HL-60 (cell line): ENCODE measurements around the gene TNFRSF9.

ENCODE experiments used
- DNase-seq, 2 experiments: peaks; one replicate each; pipeline ENCODE4 v3.0.0-alpha.2; 2010 to 2020; ENCODE audit warnings: low read depth in 1 of 2, low spot score in 1 of 2
- H3K27ac ChIP-seq: fragments of 250-450 bp; sonication (Bioruptor Pico); replicated peaks from 2 replicates; pipeline ENCODE4 v1.5.1; 2020; ENCODE audit warnings: mild to moderate bottlenecking, moderate library complexity
- H3K27me3 ChIP-seq: fragments of 250-450 bp; sonication (Bioruptor Pico); 2 replicates; pipeline ENCODE4 v1.5.1; 2021; ENCODE audit warnings: mild to moderate bottlenecking, moderate library complexity; ENCODE audit not compliant: insufficient read depth, poor library complexity, severe bottlenecking
- H3K4me3 ChIP-seq: replicated peaks from 2 replicates; pipeline ENCODE4 v1.5.1; 2011; ENCODE audit warnings: mild to moderate bottlenecking, control low read depth, low read length; ENCODE audit not compliant: insufficient read depth
- CTCF ChIP-seq: IDR thresholded peaks from one replicate; pipeline ENCODE4 v1.5.1; 2011; ENCODE audit warnings: low read length, control low read depth, inconsistent platforms; ENCODE audit not compliant: insufficient read depth
- GABPA ChIP-seq: IDR thresholded peaks from 2 replicates; pipeline ENCODE4 v1.6.1; 2012; ENCODE audit warnings: low read depth
- POLR2AphosphoS5 ChIP-seq: IDR thresholded peaks from 2 replicates; pipeline ENCODE4 v1.6.1; 2012; ENCODE audit warnings: low read depth
- REST ChIP-seq: IDR thresholded peaks from 2 replicates; pipeline ENCODE4 v1.6.1; 2012; ENCODE audit warnings: low read depth; ENCODE audit not compliant: insufficient replicate concordance
- SPI1 ChIP-seq: IDR thresholded peaks from 2 replicates; pipeline ENCODE4 v1.6.1; 2012; ENCODE audit warnings: low read depth, mild to moderate bottlenecking, borderline replicate concordance

The TNFRSF9 gene

GRCh38 chr1:7980984-7981383 is 40.3 kb upstream of the TNFRSF9 start:
- Histone ChIP-seq H3K27me3 (no peaks in the 10 kb centered on the region), H3K27ac (no peak overlapping the region), H3K4me3 (no peak overlapping the region)
- DNase-seq, result no peak
- TF ChIP-seq GABPA (no peak), CTCF (no peak), POLR2AphosphoS5 (no peak), SPI1 (no peak), REST (no peak)

DNA sequence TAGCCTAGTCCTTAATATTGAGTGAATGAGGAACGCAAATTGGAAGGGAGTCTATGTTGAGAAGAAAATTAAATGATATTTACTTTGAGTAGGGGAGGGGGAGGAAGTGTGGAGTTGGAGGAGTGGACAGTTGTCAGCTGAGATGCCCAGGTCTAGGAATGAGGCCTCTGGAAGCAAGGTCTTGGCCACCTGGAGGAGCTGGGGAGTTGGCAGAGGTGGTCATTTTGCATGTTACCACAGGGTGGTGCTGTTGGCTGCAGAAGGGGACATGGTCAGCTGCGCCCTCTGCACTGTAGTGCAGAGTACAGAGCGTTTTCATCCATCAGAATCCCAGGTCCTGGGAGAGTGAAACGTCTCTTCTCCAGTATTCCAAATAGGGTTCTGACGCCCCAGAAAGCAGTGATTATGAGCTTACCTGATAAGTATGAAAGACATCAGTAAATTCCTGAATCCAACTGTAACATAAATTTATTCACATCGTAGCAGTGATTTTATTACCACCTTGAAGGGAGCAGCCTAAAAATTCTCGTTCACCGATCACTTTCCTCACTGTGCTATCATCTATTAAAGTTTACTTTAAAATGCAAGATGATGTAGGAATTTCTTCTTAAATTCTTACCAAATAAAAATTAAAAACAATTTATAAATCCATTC is 34.7 kb upstream of the TNFRSF9 start:
- peak; percentile 87 for TF ChIP-seq CTCF
- TF ChIP-seq POLR2AphosphoS5, result no peak
- H3K4me3 ChIP-seq, result no peak overlapping the region
- no peaks in the 10 kb centered on the region for H3K27me3 ChIP-seq
- peak; percentile 41 to 50 for DNase-seq
- H3K27ac ChIP-seq, result no peak overlapping the region

DNA sequence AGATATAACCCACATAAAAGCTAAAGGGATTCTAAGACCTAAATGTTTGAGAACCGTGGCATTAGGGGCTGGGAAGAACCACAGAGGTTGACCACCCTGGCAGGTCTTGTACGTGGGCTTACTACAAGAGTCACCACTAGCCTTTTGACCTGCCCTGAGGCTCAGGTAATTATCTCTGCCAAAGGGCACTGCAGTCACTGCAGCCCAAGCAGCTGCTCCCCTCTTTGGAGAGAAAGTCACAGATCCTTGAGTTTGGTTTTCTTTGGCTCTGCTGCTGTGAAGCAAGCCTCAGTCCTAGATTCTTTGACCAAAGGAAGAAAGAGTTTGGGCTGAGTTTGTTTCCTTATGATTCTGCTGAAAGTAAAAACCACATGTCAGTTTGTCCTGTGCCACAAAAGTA is 32.4 kb upstream of the TNFRSF9 start:
- Histone ChIP-seq H3K4me3 (no peak overlapping the region), H3K27me3 (no peaks in the 10 kb centered on the region), H3K27ac (no peak overlapping the region)
- DNase-seq, result no peak
- no peak for TF ChIP-seq SPI1
- no peak for TF ChIP-seq GABPA
- TF ChIP-seq REST, result no peak
- TF ChIP-seq CTCF, result no peak
- TF ChIP-seq POLR2AphosphoS5, result no peak

- TF ChIP-seq POLR2AphosphoS5, result no peak
- no peak for TF ChIP-seq CTCF
- no peak for TF ChIP-seq SPI1
- no peak for TF ChIP-seq REST
- no peak for TF ChIP-seq GABPA
These were observed 31.6 kb upstream of the TNFRSF9 start for GRCh38 chr1:7972285-7972684.

More at GRCh38 chr1:7972285-7972684, 31.6 kb upstream of the TNFRSF9 start:
- no peaks in the 10 kb centered on the region for H3K27me3 ChIP-seq
- DNase-seq, result no peak
- no peak overlapping the region for H3K4me3 ChIP-seq
- no peak overlapping the region for H3K27ac ChIP-seq
